Head of caudate nucleus (tissue), 42 donors: Measurements from ENCODE around the gene NDUFS4.
"Not testable (repeated sequence)": the region's sequence is repeated elsewhere in the genome, so short reads cannot be mapped to it uniquely, and the experiment has no call there.

Experiments used
- DNase-seq, 42 donors: peaks; one replicate each; pipeline versions ENCODE4 v3.0.0 to v3.0.0-alpha.2; 2020 to 2021; ENCODE audit warnings: mixed read lengths in 7 of 42
- intact Hi-C: fragments of 100-400 bp; cut with DNase I; formaldehyde crosslinking; loops from one replicate; pipeline ENCODE4 v1.15.0; 2022

The NDUFS4 gene

GRCh38 chr5:53568871-53569270 lies 8.4 kb downstream of the NDUFS4 start:
- DNase-seq, result no peak
- intact Hi-C loops, result no loop called here

DNA sequence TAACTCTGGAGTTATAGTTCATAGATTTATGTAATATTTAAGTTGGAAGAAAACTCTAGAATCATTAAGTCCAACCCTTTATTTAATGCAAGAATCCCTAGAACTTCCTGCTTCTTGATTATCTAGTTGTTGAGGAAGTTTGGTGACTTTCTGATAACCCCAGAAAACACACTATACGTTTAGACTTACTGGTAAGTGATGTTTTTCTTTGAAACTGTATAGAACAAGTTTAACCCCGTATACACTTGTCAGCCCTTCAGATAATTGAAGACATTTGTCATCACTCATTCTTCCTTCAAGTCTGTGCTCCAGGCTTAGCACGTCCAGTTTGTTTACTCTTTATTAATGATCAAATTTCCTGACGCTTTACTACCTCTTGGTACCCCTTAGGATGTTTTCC lies 9.0 kb downstream of the NDUFS4 start:
- DNase-seq, result no peak
- intact Hi-C loops, result no loop called here

GRCh38 chr5:53571403-53571802 lies 11.0 kb downstream of the NDUFS4 start:
- intact Hi-C loops, result no loop called here
- no peak for DNase-seq

DNA sequence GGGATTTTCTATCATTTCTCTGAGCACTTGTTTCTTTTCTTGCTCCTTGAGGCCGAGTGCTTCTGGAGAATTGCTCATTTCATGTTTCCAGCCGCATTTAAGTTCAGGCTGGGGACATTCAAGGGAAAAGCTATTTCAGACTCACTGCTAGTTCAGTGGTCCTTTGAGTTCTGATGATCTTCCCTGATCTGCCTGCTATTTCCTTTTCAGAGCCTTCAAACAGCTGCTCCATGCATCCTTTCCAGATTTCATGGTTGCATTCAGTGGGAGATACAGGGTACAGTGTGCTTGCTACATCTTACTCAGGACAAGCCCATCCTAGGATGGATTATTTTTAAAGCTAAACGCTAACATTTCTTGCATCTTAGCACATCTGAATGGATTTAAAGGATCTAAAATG lies 14.7 kb downstream of the NDUFS4 start:
- intact Hi-C loops, result no loop called here

DNA sequence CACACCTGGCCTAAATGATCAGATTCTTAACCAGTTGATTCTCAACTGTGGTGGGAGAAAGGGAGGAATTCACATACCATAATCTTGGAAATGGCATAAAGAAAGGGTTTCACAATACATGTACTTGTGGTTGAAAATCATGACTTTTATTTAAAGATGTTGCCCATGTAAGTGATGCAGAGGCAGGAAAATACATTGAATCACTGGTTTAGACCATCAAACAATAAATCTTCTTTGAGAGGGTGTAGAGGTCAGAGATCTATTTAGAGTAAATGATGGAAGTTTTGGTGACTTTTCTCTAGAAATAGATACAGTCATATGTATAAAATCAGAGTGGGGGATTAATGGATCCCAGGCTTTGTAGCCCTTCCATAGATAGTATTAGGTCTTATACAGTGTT lies 15.4 kb downstream of the NDUFS4 start:
- intact Hi-C loops, result no loop called here
- no peak for DNase-seq

More for the DNA sequence above, 14.7 kb downstream of the NDUFS4 start:
- no peak for DNase-seq

- intact Hi-C loops, result no loop called here
- DNase-seq, result no peak
Observed at GRCh38 chr5:53576674-53577073, 16.2 kb downstream of the NDUFS4 start.

DNA sequence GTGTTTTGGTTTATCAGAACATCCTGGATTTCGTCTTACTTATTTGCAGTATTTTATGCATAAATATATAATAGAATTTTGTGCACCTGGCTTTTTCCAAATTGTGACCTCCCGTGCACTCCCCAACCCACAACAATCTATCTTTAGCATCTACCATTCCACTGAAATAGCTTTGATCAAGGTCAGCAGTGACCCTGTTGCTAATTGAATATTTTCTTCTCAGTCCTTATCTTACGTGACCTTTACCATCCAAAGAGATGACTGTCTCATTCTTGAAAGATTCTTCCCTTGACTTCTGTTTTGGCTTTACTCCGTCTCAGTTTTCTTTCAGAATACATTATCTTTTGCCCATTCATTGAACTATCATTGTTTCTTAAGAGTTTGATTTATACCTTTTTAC lies 18.4 kb downstream of the NDUFS4 start:
- no peak for DNase-seq
- intact Hi-C loops, result no loop called here

- intact Hi-C loops, result no loop called here
- DNase-seq, result no peak
Observed at GRCh38 chr5:53580547-53580946, 20.1 kb downstream of the NDUFS4 start.

DNA sequence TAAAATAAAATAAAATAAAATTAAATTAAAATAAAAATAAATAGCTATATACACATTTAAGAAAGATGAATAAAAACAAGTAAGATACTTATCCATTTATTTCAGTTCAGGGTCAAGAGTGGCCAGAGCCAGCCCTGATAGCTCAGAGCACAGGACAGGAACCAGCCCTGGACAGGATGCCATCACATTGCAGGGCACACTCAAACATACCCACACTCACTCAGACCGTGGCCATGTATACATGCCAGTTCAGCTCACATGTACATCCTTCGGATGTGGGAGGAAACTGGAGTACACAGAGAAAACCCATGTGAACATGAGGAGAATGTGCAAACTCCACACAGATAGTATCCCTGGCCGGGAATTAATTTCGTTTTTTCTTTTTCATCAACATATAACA lies 21.8 kb downstream of the NDUFS4 start:
- no peak for DNase-seq
- intact Hi-C loops, result no loop called here

- no peak for DNase-seq
- intact Hi-C loops, result no loop called here
Observed at GRCh38 chr5:53590759-53591158, 30.3 kb downstream of the NDUFS4 start.

DNA sequence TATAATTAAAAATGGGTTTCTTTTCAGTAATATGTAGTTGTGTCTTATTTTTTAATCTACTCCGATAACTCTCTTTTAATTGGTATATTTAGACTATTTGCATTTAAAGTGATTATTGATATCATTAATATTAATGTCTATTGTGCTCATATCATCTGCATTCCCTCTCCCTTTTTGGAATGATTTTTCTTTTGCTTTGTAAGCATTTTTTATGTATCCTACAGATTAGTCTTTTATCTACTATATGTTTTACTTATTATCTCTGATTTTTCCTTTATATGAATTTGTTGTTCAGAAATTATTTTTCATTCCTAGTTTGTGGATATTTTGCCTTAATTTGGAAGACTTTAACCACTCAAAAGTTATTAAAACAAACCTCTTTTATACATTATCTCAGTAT lies 34.0 kb downstream of the NDUFS4 start:
- DNase-seq, result no peak
- intact Hi-C loops, result no loop called here

DNA sequence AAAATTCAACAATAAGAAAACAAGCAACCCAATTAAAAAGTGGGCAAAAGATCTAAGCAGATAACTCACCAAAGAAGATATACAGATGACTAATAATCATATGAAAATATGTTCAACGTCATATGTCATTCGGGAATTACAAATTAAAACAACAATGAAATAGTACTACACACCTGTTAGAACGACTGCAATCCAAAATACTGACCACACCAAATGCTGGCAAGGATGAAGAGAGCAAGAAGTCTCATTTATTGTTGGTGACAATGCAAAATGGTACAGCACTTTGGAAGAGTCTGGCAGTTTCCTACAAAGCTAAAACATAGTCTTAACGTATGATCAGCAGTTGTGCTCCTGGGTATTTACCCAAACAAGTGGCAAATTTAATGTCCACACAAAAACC lies 37.5 kb downstream of the NDUFS4 start:
- intact Hi-C loops, result no loop called here
- no peak for DNase-seq

- no peak for DNase-seq
- intact Hi-C loops, result no loop called here
Observed at GRCh38 chr5:53601570-53601969, 41.1 kb downstream of the NDUFS4 start.

- DNase-seq, result peak in 24 of 42 donors; percentile 3 to 69 (median 30)
- intact Hi-C loops, result no loop called here
Observed at GRCh38 chr5:53603009-53603687, 42.7 kb downstream of the NDUFS4 start.

GRCh38 chr5:53604309-53604708 lies 43.9 kb downstream of the NDUFS4 start:
- intact Hi-C loops, result no loop called here
- DNase-seq, result no peak

DNA sequence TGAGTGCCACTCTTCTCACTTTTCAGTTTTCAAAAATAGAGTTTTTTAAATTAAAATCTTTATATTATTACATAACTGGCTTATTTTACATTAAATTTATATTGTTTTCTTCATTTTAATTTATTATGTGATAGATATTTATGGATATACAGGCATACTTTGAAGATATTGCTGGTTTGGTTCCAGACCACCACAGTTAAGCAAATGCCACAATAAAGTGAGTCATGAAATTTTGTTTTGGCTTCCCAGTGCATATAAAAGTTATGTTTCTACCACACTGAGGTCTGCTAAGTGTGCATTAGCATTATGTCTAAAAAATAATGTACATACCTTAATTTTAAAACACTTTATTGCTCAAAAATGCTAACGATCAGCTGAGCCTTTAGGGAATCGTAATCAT lies 47.4 kb downstream of the NDUFS4 start:
- no peak for DNase-seq
- intact Hi-C loops, result no loop called here

GRCh38 chr5:53608897-53609296 lies 48.5 kb downstream of the NDUFS4 start:
- intact Hi-C loops, DNase-seq: not testable (repeated sequence)

- intact Hi-C loops, result no loop called here
- no peak for DNase-seq
Observed at GRCh38 chr5:53613061-53613460, 52.6 kb downstream of the NDUFS4 start.

GRCh38 chr5:53613536-53613935 lies 53.1 kb downstream of the NDUFS4 start:
- no peak for DNase-seq
- intact Hi-C loops, result no loop called here

DNA sequence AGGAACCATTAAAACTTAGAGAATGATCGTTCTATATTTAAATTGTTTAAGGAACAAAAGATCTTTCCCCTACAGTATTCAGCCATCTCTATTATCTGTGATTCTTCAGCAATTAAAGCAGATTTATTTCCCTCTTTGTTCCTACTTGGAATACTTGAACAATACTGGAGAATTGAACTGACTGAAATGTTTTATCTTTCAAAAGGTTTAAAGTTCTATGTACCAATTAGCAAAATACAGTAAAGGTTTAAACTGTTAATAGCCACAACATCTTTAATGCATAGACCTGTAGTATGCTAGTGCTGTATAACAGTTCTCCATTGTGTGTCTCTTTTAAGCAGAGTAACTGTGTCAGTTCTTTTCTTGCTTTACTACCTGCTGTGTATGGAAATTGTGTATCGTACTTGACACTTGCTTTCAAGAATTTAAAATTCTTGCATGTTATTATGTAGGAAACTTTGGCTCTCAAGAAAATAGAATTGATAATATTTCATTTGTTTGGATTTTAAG lies 54.0 kb downstream of the NDUFS4 start:
- no peak for DNase-seq
- intact Hi-C loops, result no loop called here

DNA sequence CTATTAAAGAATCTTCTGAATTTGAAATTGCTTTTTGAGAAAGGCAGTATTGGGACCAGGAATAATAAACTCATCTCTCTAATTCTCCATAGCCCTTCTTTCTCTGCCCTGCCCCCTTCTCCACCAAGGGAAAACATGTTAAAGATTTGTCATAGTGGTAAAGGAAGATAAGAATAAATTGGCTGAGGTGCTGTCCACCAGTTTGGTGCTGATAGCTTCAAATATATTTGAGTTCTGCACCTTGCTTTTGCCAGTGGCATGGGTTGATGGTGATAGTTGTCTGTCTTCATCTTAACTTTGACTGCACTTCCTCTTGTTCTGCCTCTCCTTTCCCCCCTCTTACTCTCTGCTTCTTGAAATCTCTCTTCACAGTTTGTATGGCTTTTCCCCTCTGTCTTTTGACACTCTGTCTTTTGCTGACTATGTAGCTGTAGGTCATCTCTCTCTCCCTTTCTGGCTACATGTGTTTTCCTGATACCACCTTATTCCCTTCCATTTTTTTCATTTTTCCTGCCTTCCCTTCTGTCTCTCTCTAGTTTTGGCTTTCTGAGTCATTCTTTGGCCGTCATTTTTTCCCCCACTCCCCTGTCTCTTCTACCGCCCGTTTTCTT lies 56.6 kb downstream of the NDUFS4 start:
- intact Hi-C loops, result no loop called here

More for the DNA sequence above, 56.6 kb downstream of the NDUFS4 start:
- no peak for DNase-seq
